ENCODE data around the gene CNPPD1.

The CNPPD1 gene

DNA sequence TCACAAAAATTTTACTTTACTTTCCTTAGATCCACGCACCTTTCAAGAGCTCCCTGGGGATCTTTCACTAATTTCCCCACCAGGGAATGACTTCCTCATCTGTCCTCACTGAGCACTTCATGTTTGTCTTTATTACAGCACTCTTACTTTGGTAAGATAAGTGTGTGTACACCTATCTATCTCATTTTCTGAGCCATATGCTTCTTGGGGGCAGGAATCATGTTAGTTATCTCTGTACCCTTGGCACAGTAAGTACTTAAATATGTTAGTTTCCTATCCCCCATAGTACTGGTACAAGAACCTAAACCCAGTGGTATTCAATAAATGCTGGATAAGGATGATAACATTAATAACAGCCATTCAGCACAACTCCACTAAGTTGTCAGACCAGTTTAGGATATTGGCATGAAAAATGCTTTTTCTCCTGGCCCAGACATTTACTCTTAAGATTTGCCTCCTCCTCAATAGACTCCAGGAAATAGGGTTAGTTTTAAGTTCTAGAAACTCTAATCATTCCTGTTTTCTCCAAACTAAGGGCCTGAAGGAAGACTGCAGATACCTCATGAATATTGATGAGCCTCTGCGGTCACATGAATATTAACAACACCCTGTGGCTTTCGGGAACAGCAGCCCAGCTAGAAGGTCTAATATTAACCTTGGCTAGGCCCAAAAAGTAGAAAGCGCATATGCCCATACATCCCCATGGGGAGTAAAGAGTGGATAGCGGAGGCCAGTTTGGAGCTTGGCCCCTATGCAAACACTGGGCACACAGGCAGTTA, 54.3 kb downstream of the CNPPD1 start:
- no peak for DNase-seq (ENCODE audit: low read depth in 2 of 2)
